K562 (cell line): ENCODE measurements around the gene FAM114A2. TPM values are rescaled to one million over a fixed set of nuclear protein-coding genes. Genes with fewer than 3 reads are reported as not detected.

ENCODE experiments used
- ETV5 ChIP-seq: sonication (generic); formaldehyde crosslinking; IDR thresholded peaks from 2 replicates; pipeline ENCODE4 v1.4.0; 2020; ENCODE audit warnings: low read depth, mild to moderate bottlenecking, missing genetic modification reagents
- PRPF4 ChIP-seq: fragments of 200-400 bp; formaldehyde crosslinking; IDR thresholded peaks from one replicate; pipeline ENCODE4 v1.6.1; 2017; ENCODE audit warnings: low read length, low read depth, mild to moderate bottlenecking; ENCODE audit not compliant: insufficient read depth, poor library complexity, severe bottlenecking
- STAT5B ChIP-seq: fragments of 250-450 bp; sonication (Bioruptor Pico); IDR thresholded peaks from 2 replicates; pipeline ENCODE4 v1.8.0; 2021; ENCODE audit warnings: mild to moderate bottlenecking, inconsistent platforms
- TBP ChIP-seq: optimal IDR thresholded peaks from 2 replicates; pipeline ENCODE3; 2011; ENCODE audit warnings: low read depth, low read length, improper control_type of control experiment
- TEAD4 ChIP-seq, 2 experiments: sonication (generic) in 1 of 2; formaldehyde crosslinking in 1 of 2; IDR thresholded peaks; 2 replicates each; pipeline versions ENCODE4 v1.6.1 to v1.8.0; 2012 to 2022; ENCODE audit warnings: borderline replicate concordance in 1 of 2, inconsistent platforms in 1 of 2, low read length in 1 of 2, mild to moderate bottlenecking in 1 of 2, missing genetic modification reagents in 1 of 2
- ZEB2 ChIP-seq: fragments of 450-650 bp; IDR thresholded peaks from 2 replicates; pipeline ENCODE4 v1.6.1; 2016
- ZNF778 ChIP-seq: fragments of 450-650 bp; formaldehyde crosslinking; IDR thresholded peaks from 2 replicates; pipeline ENCODE4 v1.4.0; 2020; ENCODE audit warnings: mild to moderate bottlenecking, moderate library complexity
- polyA plus RNA-seq, 8 experiments: library from polyadenylated mRNA; depleted of rRNA in 4 of 8; stranded (reverse) in 5 of 8; unstranded in 3 of 8; fragments of >200 nt; fragmentation: Nextera tagmentation in 2 of 8; fragmentation: Illumina TruSeq in 1 of 8; extraction: Ambion mirVana in 2 of 8; extraction: Trizol in 1 of 8; gene quantifications; 2 replicates each; pipeline versions ENCODE4 v1.2.1 to v1.2.3, GENCODE V29; 2011 to 2014; ENCODE audit warnings: inconsistent platforms in 1 of 8, missing spikeins in 1 of 8
- total RNA-seq, 7 experiments: library from RNA; depleted of rRNA in 6 of 7; stranded (reverse); fragments of >200 nt in 6 of 7; fragmentation: Illumina TruSeq in 2 of 7; extraction: Trizol in 2 of 7; gene quantifications; 2 replicates each; pipeline versions ENCODE4 v1.2.1 to v1.2.3, GENCODE V29; 2011 to 2021; ENCODE audit warnings: low replicate concordance in 1 of 7
- TF ChIP-seq, protein P1 (sequence below), 2 experiments: fragments of 450-650 bp in 1 of 2; IDR thresholded peaks; 2 replicates each; pipeline ENCODE4 v1.6.1; 2011 to 2017; ENCODE audit warnings: low read depth in 2 of 2, antibody characterized with exemption in 1 of 2, borderline replicate concordance in 1 of 2, low read length in 1 of 2, mild to moderate bottlenecking in 1 of 2, mixed read lengths in 1 of 2; ENCODE audit not compliant: control insufficient read depth in 1 of 2
- TF ChIP-seq, protein P2 (sequence below): fragments of 250-450 bp; sonication (Bioruptor Pico); IDR thresholded peaks from 2 replicates; pipeline ENCODE4 v1.5.0; 2022; ENCODE audit warnings: mild to moderate bottlenecking
- TF ChIP-seq, protein P3 (sequence below), 2 experiments: fragments of 450-650 bp; IDR thresholded peaks; 2 replicates each; pipeline ENCODE4 v1.6.1; 2016
- TF ChIP-seq, protein P4 (sequence below), 3 experiments: fragments of 200-800 bp in 1 of 3; fragments of 250-450 bp in 1 of 3; fragments of 450-650 bp in 1 of 3; sonication (Bioruptor Pico) in 1 of 3; sonication (Bioruptor generic) in 1 of 3; formaldehyde crosslinking in 1 of 3; IDR thresholded peaks; 2 replicates each; pipeline versions ENCODE4 v1.6.1 to v1.8.0; 2016 to 2022; ENCODE audit warnings: mild to moderate bottlenecking in 2 of 3, missing genetic modification characterization in 2 of 3, missing compliant biosample characterization in 1 of 3, moderate library complexity in 1 of 3
- TF ChIP-seq, protein P5 (sequence below): fragments of 250-450 bp; sonication (Bioruptor Pico); IDR thresholded peaks from 2 replicates; pipeline ENCODE4 v1.4.0; 2020; ENCODE audit warnings: mild to moderate bottlenecking

The FAM114A2 gene
- total and polyA plus RNA-seq, 9 of the 15 experiments (the other 6 are each of a cell fraction or from before 2014, with no cell fraction given), result 14.4 to 28.1 (median 21.2) TPM

DNA sequence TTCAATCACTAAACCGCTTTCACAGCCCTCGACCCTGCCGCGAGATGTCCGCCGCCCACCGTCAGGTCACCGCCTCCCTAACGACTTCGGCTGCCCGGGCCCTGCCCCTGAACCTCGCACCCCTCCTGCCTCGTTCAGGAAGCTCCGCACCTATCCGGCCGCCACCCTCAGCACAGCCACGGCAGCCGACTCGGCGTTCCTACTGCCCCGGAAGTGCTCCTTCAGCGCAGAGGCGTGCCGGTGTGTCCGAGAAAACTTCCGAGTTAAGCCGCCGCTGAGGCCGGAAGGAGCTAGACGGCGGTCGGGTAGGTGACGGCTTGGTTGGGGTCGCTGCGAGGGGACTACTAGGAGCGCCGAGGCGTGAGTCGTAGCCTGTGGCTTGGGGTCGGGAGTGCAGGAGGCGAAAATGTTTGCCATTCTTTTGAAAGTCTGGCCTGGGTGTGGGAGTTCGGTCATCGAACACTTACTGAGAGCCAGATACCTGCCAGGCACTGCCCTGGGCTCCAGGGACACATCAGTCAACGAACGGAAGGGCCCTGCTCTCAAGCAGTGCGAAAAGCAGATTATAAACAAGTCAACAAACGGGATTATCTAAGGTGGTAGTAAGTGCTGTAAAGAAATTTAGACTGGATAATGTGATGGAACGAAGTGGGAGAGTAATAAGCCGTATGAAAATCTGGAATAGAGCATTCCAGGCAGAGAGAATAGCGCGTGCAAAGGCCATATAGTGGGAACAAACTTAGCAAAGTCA lies at the start of gene FAM114A2, which contains the start of gene MFAP3 (continued):
- TF ChIP-seq, protein P1, sequence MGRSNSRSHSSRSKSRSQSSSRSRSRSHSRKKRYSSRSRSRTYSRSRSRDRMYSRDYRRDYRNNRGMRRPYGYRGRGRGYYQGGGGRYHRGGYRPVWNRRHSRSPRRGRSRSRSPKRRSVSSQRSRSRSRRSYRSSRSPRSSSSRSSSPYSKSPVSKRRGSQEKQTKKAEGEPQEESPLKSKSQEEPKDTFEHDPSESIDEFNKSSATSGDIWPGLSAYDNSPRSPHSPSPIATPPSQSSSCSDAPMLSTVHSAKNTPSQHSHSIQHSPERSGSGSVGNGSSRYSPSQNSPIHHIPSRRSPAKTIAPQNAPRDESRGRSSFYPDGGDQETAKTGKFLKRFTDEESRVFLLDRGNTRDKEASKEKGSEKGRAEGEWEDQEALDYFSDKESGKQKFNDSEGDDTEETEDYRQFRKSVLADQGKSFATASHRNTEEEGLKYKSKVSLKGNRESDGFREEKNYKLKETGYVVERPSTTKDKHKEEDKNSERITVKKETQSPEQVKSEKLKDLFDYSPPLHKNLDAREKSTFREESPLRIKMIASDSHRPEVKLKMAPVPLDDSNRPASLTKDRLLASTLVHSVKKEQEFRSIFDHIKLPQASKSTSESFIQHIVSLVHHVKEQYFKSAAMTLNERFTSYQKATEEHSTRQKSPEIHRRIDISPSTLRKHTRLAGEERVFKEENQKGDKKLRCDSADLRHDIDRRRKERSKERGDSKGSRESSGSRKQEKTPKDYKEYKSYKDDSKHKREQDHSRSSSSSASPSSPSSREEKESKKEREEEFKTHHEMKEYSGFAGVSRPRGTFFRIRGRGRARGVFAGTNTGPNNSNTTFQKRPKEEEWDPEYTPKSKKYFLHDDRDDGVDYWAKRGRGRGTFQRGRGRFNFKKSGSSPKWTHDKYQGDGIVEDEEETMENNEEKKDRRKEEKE (IDR thresholded peaks at IDR 0.05; ENCODE audit: borderline replicate concordance in 1 of 2, control insufficient read depth in 1 of 2, low read depth in 2 of 2, low read length in 1 of 2), result peak in 1 of 2 experiments; percentile 86; a peak in 2 of 4 replicates
- TF ChIP-seq PRPF4 (no peak), STAT5B (CRISPR knock-in tag) (no peak), TEAD4 (IDR thresholded peaks at IDR 0.05; ENCODE audit: low read length) (peak; percentile 11; the same call in 1 of the 2 replicates), TEAD4 (CRISPR knock-in tag; IDR thresholded peaks at IDR 0.05; ENCODE audit: borderline replicate concordance) (no peak), ETV5 (CRISPR knock-in tag) (peak; percentile 93), ZNF778 (no peak), ZEB2 (0 out of 2 replicates have a peak, but pooled peaks have one; percentile 63), TBP (peak; percentile 75)
- TF ChIP-seq, protein P2, sequence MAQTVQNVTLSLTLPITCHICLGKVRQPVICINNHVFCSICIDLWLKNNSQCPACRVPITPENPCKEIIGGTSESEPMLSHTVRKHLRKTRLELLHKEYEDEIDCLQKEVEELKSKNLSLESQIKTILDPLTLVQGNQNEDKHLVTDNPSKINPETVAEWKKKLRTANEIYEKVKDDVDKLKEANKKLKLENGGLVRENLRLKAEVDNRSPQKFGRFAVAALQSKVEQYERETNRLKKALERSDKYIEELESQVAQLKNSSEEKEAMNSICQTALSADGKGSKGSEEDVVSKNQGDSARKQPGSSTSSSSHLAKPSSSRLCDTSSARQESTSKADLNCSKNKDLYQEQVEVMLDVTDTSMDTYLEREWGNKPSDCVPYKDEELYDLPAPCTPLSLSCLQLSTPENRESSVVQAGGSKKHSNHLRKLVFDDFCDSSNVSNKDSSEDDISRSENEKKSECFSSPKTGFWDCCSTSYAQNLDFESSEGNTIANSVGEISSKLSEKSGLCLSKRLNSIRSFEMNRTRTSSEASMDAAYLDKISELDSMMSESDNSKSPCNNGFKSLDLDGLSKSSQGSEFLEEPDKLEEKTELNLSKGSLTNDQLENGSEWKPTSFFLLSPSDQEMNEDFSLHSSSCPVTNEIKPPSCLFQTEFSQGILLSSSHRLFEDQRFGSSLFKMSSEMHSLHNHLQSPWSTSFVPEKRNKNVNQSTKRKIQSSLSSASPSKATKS (CRISPR knock-in tag), result no peak
- TF ChIP-seq, protein P3, sequence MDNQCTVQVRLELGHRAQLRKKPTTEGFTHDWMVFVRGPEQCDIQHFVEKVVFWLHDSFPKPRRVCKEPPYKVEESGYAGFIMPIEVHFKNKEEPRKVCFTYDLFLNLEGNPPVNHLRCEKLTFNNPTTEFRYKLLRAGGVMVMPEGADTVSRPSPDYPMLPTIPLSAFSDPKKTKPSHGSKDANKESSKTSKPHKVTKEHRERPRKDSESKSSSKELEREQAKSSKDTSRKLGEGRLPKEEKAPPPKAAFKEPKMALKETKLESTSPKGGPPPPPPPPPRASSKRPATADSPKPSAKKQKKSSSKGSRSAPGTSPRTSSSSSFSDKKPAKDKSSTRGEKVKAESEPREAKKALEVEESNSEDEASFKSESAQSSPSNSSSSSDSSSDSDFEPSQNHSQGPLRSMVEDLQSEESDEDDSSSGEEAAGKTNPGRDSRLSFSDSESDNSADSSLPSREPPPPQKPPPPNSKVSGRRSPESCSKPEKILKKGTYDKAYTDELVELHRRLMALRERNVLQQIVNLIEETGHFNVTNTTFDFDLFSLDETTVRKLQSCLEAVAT (IDR thresholded peaks at IDR 0.05), result peak in 1 of 2 experiments; percentile 80; a peak in 2 of 4 replicates
- TF ChIP-seq, protein P4, sequence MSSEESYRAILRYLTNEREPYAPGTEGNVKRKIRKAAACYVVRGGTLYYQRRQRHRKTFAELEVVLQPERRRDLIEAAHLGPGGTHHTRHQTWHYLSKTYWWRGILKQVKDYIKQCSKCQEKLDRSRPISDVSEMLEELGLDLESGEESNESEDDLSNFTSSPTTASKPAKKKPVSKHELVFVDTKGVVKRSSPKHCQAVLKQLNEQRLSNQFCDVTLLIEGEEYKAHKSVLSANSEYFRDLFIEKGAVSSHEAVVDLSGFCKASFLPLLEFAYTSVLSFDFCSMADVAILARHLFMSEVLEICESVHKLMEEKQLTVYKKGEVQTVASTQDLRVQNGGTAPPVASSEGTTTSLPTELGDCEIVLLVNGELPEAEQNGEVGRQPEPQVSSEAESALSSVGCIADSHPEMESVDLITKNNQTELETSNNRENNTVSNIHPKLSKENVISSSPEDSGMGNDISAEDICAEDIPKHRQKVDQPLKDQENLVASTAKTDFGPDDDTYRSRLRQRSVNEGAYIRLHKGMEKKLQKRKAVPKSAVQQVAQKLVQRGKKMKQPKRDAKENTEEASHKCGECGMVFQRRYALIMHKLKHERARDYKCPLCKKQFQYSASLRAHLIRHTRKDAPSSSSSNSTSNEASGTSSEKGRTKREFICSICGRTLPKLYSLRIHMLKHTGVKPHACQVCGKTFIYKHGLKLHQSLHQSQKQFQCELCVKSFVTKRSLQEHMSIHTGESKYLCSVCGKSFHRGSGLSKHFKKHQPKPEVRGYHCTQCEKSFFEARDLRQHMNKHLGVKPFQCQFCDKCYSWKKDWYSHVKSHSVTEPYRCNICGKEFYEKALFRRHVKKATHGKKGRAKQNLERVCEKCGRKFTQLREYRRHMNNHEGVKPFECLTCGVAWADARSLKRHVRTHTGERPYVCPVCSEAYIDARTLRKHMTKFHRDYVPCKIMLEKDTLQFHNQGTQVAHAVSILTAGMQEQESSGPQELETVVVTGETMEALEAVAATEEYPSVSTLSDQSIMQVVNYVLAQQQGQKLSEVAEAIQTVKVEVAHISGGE (CRISPR knock-in tag; IDR thresholded peaks at IDR 0.05), result peak; percentile 86 to 97 (median 91); a peak in 5 of 6 replicates
- TF ChIP-seq, protein P5, sequence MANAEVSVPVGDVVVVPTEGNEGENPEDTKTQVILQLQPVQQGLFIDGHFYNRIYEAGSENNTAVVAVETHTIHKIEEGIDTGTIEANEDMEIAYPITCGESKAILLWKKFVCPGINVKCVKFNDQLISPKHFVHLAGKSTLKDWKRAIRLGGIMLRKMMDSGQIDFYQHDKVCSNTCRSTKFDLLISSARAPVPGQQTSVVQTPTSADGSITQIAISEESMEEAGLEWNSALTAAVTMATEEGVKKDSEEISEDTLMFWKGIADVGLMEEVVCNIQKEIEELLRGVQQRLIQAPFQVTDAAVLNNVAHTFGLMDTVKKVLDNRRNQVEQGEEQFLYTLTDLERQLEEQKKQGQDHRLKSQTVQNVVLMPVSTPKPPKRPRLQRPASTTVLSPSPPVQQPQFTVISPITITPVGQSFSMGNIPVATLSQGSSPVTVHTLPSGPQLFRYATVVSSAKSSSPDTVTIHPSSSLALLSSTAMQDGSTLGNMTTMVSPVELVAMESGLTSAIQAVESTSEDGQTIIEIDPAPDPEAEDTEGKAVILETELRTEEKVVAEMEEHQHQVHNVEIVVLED (CRISPR knock-in tag), result peak; percentile 75
